ENCODE data around the gene LAMA3.
"Not testable (repeated sequence)": the region's sequence is repeated elsewhere in the genome, so short reads cannot be mapped to it uniquely, and the experiment has no call there.

LAMA3 gene

GRCh38 chr18:23727707-23728493 is 38.6 kb downstream of the LAMA3 start:
- DNase-seq (ENCODE audit: low spot score), result no peak

GRCh38 chr18:23730857-23731256 is 41.6 kb downstream of the LAMA3 start:
- DNase-seq (ENCODE audit: low spot score), result no peak

DNA sequence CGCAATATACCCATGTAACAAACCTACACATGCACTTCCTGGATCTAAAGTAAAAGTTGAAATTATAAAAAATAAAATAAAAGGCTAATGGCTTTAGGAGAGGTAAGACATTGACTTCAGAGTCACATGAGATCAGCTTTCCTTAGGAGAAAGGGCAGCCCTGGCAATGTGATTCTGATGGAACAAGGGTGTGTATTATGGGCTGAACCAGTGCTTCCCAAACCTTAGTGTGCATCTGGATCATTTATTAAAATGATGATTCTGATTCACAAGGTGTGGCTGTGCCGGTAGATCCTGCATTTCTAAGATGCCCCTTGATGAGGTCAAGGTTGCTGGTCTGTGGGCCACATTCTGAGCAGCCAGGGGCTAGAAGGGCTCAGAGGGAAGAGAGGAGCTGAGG is 42.6 kb downstream of the LAMA3 start:
- no peak for DNase-seq (ENCODE audit: low spot score)

DNA sequence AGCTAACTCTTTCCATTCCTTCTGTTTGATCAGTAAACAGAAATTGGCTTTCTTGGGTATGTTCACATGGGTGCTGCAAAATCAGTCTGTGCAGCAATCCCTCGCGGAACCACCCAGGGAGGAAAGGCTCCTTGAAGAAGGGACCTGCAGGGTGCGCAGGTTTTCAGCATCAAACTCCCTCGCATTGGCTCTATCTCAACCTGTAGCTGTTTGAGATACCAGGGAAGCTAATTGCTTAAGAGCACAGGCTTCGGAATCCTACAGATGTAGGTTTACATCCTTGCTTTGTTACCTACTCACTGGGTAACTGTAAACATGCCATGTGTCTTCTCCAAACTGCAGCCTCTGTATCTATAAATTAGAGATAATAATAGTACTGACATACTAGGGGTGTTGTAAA is 43.2 kb downstream of the LAMA3 start:
- DNase-seq (ENCODE audit: low spot score), result no peak

DNA sequence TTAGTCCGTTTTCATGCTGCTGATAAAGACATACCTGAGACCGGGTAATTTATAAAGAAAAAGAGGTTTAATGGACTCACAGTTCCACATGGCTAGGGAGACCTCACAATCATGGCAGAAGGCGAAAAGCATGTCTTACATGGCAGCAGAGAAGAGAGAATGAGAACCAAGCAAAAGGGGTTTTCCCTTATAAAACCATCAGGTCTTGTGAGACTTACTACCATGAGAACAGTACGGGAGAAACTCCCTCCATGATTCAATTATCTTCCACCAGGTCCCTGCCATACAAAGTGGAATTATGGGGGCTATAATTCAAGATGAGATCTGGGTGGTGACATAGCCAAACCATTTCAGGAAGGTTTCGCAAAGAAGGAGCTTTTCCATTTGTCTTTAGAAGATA is 44.0 kb downstream of the LAMA3 start:
- not testable (repeated sequence) for DNase-seq (ENCODE audit: low spot score)

DNA sequence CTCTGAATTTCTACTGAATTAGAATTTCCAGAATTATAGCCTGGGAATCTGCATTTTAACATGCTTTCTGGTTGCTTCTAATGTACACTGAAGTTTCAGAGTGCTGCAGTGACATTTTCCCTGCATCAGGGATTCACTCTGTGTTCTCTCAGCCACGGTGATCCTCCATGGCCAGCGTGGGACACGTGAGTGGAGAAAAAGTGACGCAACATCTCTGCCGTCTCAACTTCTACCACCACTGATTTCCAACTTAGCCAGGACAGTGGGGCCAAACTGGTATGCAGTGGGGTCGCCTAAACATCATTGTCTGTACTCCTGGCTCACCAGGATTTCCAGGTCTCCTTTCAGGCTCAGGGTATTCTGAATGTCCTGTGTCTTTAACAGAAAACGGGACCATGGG is 44.6 kb downstream of the LAMA3 start:
- no peak for DNase-seq (ENCODE audit: low spot score)

DNA sequence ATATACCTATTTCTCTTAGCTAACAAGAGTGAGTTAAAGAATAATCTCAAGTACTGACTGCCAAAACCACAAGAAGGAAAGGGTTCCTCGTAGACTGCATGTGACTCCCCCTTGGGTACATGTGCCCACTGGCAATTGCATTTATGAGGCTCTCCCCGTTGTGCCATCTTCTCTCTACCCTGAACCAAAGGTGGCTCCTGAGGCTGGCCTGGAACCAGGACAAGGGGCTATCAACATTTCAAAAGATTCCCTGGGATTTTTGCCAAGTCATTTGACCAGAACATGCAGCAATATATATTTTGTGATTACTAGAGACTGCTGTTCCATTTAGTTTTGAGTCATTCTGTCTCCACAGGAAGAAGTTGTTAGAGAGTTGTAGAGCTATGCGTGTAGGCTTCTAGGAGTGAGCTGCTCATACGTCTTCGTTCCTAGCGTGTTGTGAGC is 45.8 kb downstream of the LAMA3 start:
- no peak for DNase-seq (ENCODE audit: low spot score)

- DNase-seq (ENCODE audit: low spot score), result no peak
These were observed 48.3 kb downstream of the LAMA3 start for GRCh38 chr18:23737578-23737977.

DNA sequence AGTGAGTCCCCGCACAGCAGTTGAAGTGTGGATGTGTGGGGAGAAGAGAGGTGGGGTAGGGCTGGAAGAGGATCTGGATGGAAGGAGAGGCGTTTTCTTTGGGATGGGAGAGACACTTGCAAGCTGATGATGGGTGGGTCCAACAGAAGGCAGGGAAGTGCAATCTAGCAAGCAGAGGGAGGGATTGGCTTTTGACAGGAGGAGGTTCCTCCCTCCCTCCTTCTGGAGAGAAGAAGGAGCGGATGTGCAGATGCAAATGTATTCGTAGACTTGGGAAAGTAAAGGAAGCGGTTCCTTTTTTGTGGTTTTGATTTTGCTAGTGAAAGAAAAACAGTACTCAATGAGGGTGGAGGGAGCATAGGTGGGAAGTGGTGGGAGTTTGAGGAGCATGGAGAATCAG is 48.9 kb downstream of the LAMA3 start:
- DNase-seq (ENCODE audit: low spot score), result no peak

- no peak for DNase-seq (ENCODE audit: low spot score)
These were observed 49.3 kb downstream of the LAMA3 start for GRCh38 chr18:23738575-23738974.

DNA sequence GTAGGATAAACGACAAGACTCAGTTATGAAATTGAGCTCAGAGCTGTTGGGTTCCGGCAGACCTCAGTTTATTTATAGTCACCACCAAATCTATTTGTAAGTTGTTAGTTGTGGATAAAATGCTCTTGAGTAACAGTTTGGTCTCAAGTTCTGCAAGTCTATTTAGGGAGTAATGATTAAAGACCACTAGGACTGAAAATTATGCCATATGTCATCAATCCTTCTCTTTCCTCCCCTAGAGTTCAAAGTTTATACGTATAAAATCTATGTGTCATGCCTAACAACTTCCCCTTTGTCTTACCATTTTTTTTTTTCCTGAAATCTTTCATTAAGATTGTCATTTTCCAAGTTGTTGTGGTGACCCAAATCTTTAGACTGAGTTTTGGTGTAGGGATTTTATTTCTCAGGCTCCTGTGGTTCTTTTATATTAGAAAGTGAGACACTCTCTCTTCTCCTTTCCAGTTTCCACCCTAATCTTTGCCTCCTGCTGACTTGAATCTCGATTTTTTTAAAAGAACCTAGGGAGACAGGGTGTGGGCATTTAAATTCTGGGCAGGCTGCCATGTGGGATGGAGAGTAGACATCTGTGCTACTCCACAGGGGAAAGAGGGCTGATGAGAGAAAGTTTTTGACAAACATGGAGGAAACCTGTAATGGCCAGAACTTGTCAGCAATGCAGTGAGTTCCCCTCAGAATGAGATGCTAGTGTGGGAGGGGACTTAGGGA is 51.0 kb downstream of the LAMA3 start:
- DNase-seq (ENCODE audit: low spot score), result no peak

DNA sequence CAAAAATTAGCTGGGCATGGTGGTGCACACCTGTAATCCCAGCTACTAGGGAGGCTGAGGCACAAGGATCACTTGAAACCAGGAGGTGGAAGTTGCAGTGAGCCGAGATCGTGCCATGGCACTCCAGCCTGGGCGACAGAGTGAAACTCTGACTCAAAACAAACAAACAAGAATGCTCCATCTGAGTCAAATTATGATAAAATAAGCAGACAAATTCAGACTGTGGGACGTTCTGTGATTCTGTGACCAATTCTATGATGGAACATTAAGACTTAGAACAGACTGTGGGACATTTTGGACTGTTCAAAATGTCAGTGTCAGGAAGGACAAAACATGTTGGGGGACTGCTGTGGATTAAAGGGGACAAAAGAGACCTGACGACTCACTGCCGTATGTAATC is 52.7 kb downstream of the LAMA3 start:
- not testable (repeated sequence) for DNase-seq (ENCODE audit: low spot score)

DNA sequence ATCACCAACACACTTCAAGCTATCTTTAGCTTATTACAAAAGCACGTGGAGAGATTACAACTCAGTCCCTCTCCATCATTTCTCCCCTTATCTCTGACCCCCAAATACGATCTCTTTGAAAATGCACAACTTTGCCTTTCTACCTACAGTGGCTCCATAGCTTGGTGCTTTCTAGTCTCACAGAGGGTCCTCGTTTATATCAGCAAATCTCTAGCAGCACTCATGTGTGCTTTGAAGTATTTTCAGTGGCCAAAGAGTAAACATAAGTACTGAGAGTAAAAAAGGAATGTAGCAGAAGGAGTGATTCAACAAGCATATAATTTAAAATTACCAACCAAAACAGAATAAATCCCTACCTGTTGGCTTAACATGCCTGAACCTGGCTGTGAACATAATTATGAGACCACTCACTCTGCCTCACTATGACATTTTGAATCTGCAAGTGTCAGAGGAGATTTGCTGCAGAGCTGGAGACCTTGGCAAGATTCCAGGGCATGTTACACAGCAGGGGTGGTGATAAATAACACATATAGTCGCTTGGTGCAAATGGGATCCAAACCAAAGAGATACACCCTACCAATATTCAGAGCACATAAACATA is 54.6 kb downstream of the LAMA3 start:
- no peak for DNase-seq (ENCODE audit: low spot score)

DNA sequence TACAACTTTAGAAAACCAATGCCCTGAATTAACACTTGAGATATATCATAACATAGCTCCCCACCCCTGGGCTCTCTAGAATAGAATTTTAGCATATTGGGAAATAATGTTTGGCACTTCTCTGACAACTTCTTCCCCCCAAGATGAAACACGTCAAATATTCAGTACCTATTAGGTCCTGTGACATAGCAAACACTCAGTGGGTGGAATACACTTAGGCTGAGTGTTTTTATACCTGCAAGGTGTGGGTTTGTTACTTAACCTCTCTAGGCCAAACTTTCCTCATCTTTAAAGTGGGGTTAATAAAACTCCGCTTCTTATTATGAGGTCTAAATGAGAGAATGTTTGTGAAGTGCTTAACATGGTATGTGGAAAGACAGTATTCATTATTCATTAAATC is 56.1 kb downstream of the LAMA3 start:
- DNase-seq (ENCODE audit: low spot score), result no peak

GRCh38 chr18:23746851-23747250 is 57.6 kb downstream of the LAMA3 start:
- DNase-seq (ENCODE audit: low spot score), result no peak

DNA sequence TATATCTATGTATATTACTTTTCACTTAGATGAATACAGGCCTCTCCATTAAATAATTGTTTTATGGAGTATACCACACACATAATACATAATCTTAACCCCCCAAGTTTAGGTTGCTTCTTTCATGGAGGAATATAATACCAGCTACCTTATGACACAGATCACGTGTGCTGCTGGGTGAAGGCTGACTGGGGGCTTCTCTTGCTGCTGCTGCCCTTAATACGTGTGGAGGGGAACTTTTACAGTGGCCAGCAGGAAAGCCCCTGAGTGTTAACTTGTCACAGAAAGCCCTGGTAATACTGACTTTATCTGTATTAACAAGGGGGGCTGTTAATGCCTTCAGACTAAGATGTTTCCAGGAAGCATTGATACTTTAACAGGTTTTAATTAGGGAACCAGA is 63.1 kb downstream of the LAMA3 start:
- DNase-seq (ENCODE audit: low spot score), result no peak

DNA sequence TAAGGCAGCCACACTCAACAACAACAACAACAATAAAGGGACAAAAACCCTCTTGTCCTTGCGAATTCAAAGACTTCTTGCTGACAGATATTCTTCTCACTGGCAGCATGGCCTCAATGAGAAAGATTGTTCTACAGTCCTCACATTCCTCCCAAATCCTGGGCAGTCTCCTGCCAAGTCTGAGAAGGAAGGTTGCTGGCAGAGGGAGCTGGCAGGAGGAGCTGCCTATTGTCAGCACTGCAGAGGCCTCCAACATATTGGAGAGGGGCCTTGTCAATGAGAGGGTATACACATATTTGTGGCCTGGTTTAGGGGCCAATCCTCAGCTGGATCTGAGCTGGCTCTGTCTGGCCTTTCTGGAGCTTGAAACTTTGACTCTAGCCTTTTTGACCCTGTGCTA is 63.5 kb downstream of the LAMA3 start:
- peak; percentile 77 for DNase-seq (ENCODE audit: low spot score)

- no peak for DNase-seq (ENCODE audit: low spot score)
These were observed 67.6 kb downstream of the LAMA3 start for GRCh38 chr18:23756590-23757436.

DNA sequence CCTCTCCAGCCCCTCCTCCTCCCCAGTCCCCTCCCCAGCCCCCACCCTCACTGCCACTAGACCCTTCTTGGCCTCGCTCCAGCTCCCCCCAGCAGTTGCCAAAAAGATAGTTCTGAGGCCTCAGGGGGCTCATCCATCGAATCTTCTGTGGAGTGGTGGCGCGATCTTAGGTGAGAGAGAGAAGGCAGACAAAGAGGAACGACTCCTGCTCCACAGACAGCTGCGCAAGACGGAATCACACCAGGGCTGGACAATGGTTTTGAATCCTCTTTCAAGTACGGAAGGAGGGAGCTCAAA is 68.1 kb downstream of the LAMA3 start:
- DNase-seq (ENCODE audit: low spot score), result no peak

DNA sequence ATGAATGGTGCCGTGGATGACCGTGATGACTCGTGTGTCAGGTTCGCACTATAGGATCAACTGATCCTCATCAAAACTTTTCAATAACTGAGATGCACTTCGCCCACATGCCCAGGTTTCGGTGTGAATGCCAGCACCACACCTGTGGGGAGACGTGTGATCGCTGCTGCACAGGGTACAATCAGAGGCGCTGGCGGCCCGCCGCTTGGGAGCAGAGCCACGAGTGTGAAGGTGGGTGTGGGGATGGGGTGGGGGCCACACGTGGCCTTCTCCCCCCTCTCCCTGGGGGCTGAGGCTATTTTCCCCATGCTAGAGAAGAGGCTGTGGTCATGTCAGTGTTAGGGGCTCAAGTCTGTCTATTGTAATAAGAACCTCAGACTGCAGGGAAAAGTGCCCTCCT is 69.0 kb downstream of the LAMA3 start:
- no peak for DNase-seq (ENCODE audit: low spot score)

DNA sequence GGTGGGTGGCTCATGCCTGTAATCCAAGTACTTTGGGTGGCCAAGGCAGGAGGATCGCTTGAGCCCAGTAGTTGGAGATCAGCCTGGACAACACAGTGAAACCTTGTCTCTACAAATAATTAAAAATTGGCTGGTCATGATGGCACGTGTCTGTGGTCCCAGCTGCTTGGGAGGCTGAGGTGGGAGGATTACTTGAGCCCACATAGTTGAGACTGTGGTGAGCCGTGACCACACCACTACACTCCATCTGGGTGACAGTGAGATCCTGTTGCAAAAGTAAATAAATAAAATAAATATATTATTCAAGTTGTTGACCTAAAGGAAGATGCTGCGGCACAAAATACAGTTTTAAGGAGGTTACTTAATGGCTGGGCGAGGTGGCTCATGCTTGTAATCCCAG is 72.7 kb downstream of the LAMA3 start:
- no peak for DNase-seq (ENCODE audit: low spot score)

DNA sequence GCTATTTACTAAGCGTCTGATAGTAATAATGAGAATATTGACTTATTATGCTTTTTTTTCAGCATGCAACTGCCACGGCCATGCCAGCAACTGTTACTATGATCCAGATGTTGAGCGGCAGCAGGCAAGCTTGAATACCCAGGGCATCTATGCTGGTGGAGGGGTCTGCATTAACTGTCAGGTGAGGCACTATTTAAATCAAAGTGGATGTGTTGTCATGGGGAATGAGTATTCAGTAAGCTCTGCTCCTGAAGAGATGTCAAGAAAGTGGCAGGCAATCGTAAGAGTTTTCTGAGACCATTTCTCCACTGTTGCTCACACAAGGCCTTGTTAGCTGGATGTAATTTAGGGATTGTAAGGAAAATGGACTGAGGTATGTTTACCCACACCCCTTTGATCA is 74.1 kb downstream of the LAMA3 start:
- DNase-seq (ENCODE audit: low spot score), result no peak

DNA sequence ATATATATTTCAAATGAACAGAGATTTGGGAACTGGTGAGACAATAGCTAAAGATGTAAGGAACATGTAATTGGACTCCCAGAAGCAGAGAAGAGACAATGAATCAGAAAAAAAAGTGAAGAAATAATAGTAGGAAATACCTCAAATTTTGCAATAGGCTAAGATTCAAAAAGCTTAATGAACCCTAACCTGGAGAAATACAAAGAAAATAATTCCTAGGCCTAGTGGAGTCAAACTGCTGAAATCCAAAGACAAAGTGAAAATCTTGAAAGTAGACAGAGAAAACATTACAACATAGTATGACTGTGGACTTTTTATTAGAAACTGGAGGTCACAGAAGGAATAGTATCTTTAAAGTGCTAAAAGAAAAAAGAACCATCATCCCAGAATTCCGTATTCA is 76.7 kb downstream of the LAMA3 start:
- no peak for DNase-seq (ENCODE audit: low spot score)
